K562 (cell line): ENCODE measurements around the gene NINL. TPM values are rescaled to one million over a fixed set of nuclear protein-coding genes. Genes with fewer than 3 reads are reported as not detected.

Source experiments
- ELF1 ChIP-seq: fragments of 200-800 bp; sonication (Bioruptor generic); IDR thresholded peaks from 2 replicates; pipeline ENCODE4 v1.6.1; 2016; ENCODE audit warnings: missing genetic modification characterization, missing compliant biosample characterization
- ETV6 ChIP-seq, 3 experiments: fragments of 150-350 bp in 1 of 3; sonication (generic) in 1 of 3; formaldehyde crosslinking in 1 of 3; IDR thresholded peaks; 2 replicates each; pipeline versions ENCODE4 v1.6.1 to v1.8.0; 2014 to 2022; ENCODE audit warnings: borderline replicate concordance in 2 of 3, low read depth in 2 of 3, antibody characterized with exemption in 1 of 3, low read length in 1 of 3, mild to moderate bottlenecking in 1 of 3, missing genetic modification reagents in 1 of 3
- FOXM1 ChIP-seq, 2 experiments: fragments of 450-650 bp in 1 of 2; sonication (generic) in 1 of 2; formaldehyde crosslinking in 1 of 2; IDR thresholded peaks; 2 replicates each; pipeline versions ENCODE4 v1.6.1 to v1.9.0; 2017 to 2022; ENCODE audit warnings: low read depth in 2 of 2, mild to moderate bottlenecking in 2 of 2, missing genetic modification reagents in 1 of 2, moderate library complexity in 1 of 2
- GABPB1 ChIP-seq: sonication (generic); formaldehyde crosslinking; IDR thresholded peaks from 2 replicates; pipeline ENCODE4 v1.8.0; 2022; ENCODE audit warnings: mild to moderate bottlenecking, missing genetic modification reagents
- GATA2 ChIP-seq: sonication (generic); formaldehyde crosslinking; IDR thresholded peaks from 2 replicates; pipeline ENCODE4 v1.4.0; 2020; ENCODE audit warnings: mild to moderate bottlenecking, missing genetic modification reagents
- GTF2A2 ChIP-seq: IDR thresholded peaks from 2 replicates; pipeline ENCODE4 v1.6.1; 2016; ENCODE audit warnings: mild to moderate bottlenecking, missing genetic modification characterization, missing compliant biosample characterization
- GTF2B ChIP-seq: IDR thresholded peaks from 2 replicates; pipeline ENCODE4 v1.6.1; 2011; ENCODE audit not compliant: insufficient read length; ENCODE audit errors: extremely low read depth
- GTF2E2 ChIP-seq: fragments of 200-800 bp; sonication (Bioruptor generic); IDR thresholded peaks from 2 replicates; pipeline ENCODE4 v1.6.1; 2016; ENCODE audit warnings: missing genetic modification characterization, missing compliant biosample characterization
- GTF2F1 ChIP-seq: IDR thresholded peaks from 2 replicates; pipeline ENCODE4 v1.6.1; 2011; ENCODE audit warnings: low read depth, low read length, improper control_type of control experiment
- KDM4B ChIP-seq, 2 experiments: fragments of 450-650 bp in 1 of 2; sonication (generic) in 1 of 2; IDR thresholded peaks; 2 replicates each; pipeline ENCODE4 v1.6.1; 2016 to 2017; ENCODE audit warnings: borderline replicate concordance in 2 of 2, antibody characterized with exemption in 1 of 2, low read depth in 1 of 2, mild to moderate bottlenecking in 1 of 2
- MEF2D ChIP-seq: conservative IDR thresholded peaks from 2 replicates; pipeline ENCODE4 v1.6.1; 2016; ENCODE audit warnings: low read depth, missing genetic modification characterization, missing compliant biosample characterization
- NFRKB ChIP-seq: fragments of 450-650 bp; IDR thresholded peaks from 2 replicates; pipeline ENCODE4 v1.6.1; 2016; ENCODE audit warnings: low read depth
- NKRF ChIP-seq: fragments of 450-650 bp; IDR thresholded peaks from 2 replicates; pipeline ENCODE4 v1.6.1; 2016; ENCODE audit warnings: borderline replicate concordance
- PCBP1 ChIP-seq: fragments of 200-400 bp; formaldehyde crosslinking; IDR thresholded peaks from 2 replicates; pipeline ENCODE4 v1.6.1; 2018; ENCODE audit warnings: mild to moderate bottlenecking, low read depth, low read length; ENCODE audit not compliant: poor library complexity, severe bottlenecking
- PTRF ChIP-seq: fragments of 450-650 bp; IDR thresholded peaks from 2 replicates; pipeline ENCODE4 v1.6.1; 2016; ENCODE audit warnings: mild to moderate bottlenecking, missing genetic modification characterization, missing compliant biosample characterization
- PURB ChIP-seq: sonication (generic); formaldehyde crosslinking; IDR thresholded peaks from 2 replicates; pipeline ENCODE4 v1.9.0; 2021; ENCODE audit warnings: low read depth, mild to moderate bottlenecking, missing genetic modification reagents
- SETDB1 ChIP-seq: IDR thresholded peaks from one replicate; pipeline ENCODE4 v1.6.1; 2012; ENCODE audit warnings: low read length, control low read depth, inconsistent platforms
- SNRNP70 ChIP-seq: fragments of 200-400 bp; formaldehyde crosslinking; optimal IDR thresholded peaks from 2 replicates; pipeline ENCODE3; 2017; ENCODE audit warnings: low read depth, low read length
- TAF1 ChIP-seq: IDR thresholded peaks from 2 replicates; pipeline ENCODE4 v1.6.1; 2011; ENCODE audit warnings: mild to moderate bottlenecking, low read length, moderate library complexity; ENCODE audit not compliant: insufficient read depth, control insufficient read depth, severe bottlenecking; ENCODE audit errors: extremely low read depth
- TOE1 ChIP-seq, 2 experiments: fragments of 450-650 bp in 1 of 2; sonication (generic) in 1 of 2; formaldehyde crosslinking in 1 of 2; IDR thresholded peaks; 2 replicates each; pipeline versions ENCODE4 v1.7.1 to v1.8.0; 2016 to 2022; ENCODE audit warnings: borderline replicate concordance in 2 of 2, mild to moderate bottlenecking in 2 of 2, antibody characterized with exemption in 1 of 2, inconsistent platforms in 1 of 2, low read depth in 1 of 2, missing genetic modification reagents in 1 of 2, moderate library complexity in 1 of 2
- ZBTB17 ChIP-seq: fragments of 450-650 bp; formaldehyde crosslinking; IDR thresholded peaks from 2 replicates; pipeline ENCODE4 v1.4.0; 2020; ENCODE audit warnings: mild to moderate bottlenecking
- ZNF311 ChIP-seq: fragments of 250-450 bp; sonication (Bioruptor Pico); IDR thresholded peaks from 2 replicates; pipeline ENCODE4 v1.4.0; 2020; ENCODE audit warnings: mild to moderate bottlenecking, moderate library complexity
- ZNF347 ChIP-seq: fragments of 450-650 bp; formaldehyde crosslinking; IDR thresholded peaks from 2 replicates; pipeline ENCODE4 v1.4.0; 2020; ENCODE audit warnings: low read depth, mild to moderate bottlenecking, moderate library complexity
- polyA plus RNA-seq, 8 experiments: library from polyadenylated mRNA; depleted of rRNA in 4 of 8; stranded (reverse) in 5 of 8; unstranded in 3 of 8; fragments of >200 nt; fragmentation: Nextera tagmentation in 2 of 8; fragmentation: Illumina TruSeq in 1 of 8; extraction: Ambion mirVana in 2 of 8; extraction: Trizol in 1 of 8; gene quantifications; 2 replicates each; pipeline versions ENCODE4 v1.2.1 to v1.2.3, GENCODE V29; 2011 to 2014; ENCODE audit warnings: inconsistent platforms in 1 of 8, missing spikeins in 1 of 8
- total RNA-seq, 7 experiments: library from RNA; depleted of rRNA in 6 of 7; stranded (reverse); fragments of >200 nt in 6 of 7; fragmentation: Illumina TruSeq in 2 of 7; extraction: Trizol in 2 of 7; gene quantifications; 2 replicates each; pipeline versions ENCODE4 v1.2.1 to v1.2.3, GENCODE V29; 2011 to 2021; ENCODE audit warnings: low replicate concordance in 1 of 7

The NINL gene
- total and polyA plus RNA-seq, 9 of the 15 experiments (the other 6 are each of a cell fraction or from before 2014, with no cell fraction given) = 0.03 to 0.22 (median 0.05) TPM; not detected in 5

GRCh38 chr20:25623736-25624499 is 38.6 kb upstream of the NINL start, which contains the start of gene NANP (continued):
- no peak for TF ChIP-seq TOE1 (IDR thresholded peaks at IDR 0.05; ENCODE audit: borderline replicate concordance)
- no peak for TF ChIP-seq TOE1 (CRISPR knock-in tag; IDR thresholded peaks at IDR 0.05; ENCODE audit: borderline replicate concordance, low read depth)
- TF ChIP-seq ZBTB17 (CRISPR knock-in tag) = 0 out of 2 replicates have a peak, but pooled peaks have one; percentile 51
- TF ChIP-seq ZNF347 (CRISPR knock-in tag) = no peak
- peak in 1 of 2 experiments; percentile 32; a peak in 1 of 4 replicates for TF ChIP-seq KDM4B (IDR thresholded peaks at IDR 0.05; ENCODE audit: borderline replicate concordance in 2 of 2, low read depth in 1 of 2)
- no peak; the same call in 1 of the 2 replicates for TF ChIP-seq NFRKB
- 0 out of 2 replicates have a peak, but pooled peaks have one; percentile 14 for TF ChIP-seq NKRF
- peak; percentile 30 for TF ChIP-seq TAF1
- no peak for TF ChIP-seq ETV6 (IDR thresholded peaks at IDR 0.05; ENCODE audit: borderline replicate concordance in 1 of 2, low read depth in 2 of 2, low read length in 1 of 2)
- TF ChIP-seq ETV6 (CRISPR knock-in tag; IDR thresholded peaks at IDR 0.05; ENCODE audit: borderline replicate concordance) = no peak
- no peak for TF ChIP-seq PTRF (tag)
- TF ChIP-seq GABPB1 (CRISPR knock-in tag) = peak; percentile 54; the same call in 1 of the 2 replicates
- TF ChIP-seq MEF2D (tag) = no peak
- TF ChIP-seq FOXM1 (IDR thresholded peaks at IDR 0.05; ENCODE audit: low read depth) = no peak
- TF ChIP-seq FOXM1 (CRISPR knock-in tag; IDR thresholded peaks at IDR 0.05; ENCODE audit: low read depth) = no peak
- no peak for TF ChIP-seq PCBP1
- TF ChIP-seq SETDB1 = no peak
- no peak for TF ChIP-seq SNRNP70
- TF ChIP-seq GTF2F1 = peak; percentile 67; the same call in 1 of the 2 replicates
- TF ChIP-seq GTF2B = peak; percentile 10
- no peak for TF ChIP-seq ZNF311 (CRISPR knock-in tag)
- no peak for TF ChIP-seq GATA2 (CRISPR knock-in tag)
- TF ChIP-seq GTF2E2 (tag) = peak; percentile 21; the same call in 1 of the 2 replicates
- no peak for TF ChIP-seq PURB
- TF ChIP-seq ELF1 (tag) = no peak
- TF ChIP-seq GTF2A2 (tag) = no peak
